HepG2 (cell line): Measurements from ENCODE around the gene PMM2. TPM values are rescaled to one million over a fixed set of nuclear protein-coding genes. Genes with fewer than 3 reads are reported as not detected.

Source experiments
- ATF1 ChIP-seq: IDR thresholded peaks from 2 replicates; pipeline ENCODE4 v1.6.1; 2016; ENCODE audit warnings: mild to moderate bottlenecking, control low read depth
- FOXO1 ChIP-seq: sonication (generic); formaldehyde crosslinking; IDR thresholded peaks from 2 replicates; pipeline ENCODE4 v1.4.0; 2020; ENCODE audit warnings: missing genetic modification reagents
- HCFC1 ChIP-seq: fragments of 150-350 bp; IDR thresholded peaks from 2 replicates; pipeline ENCODE4 v1.6.1; 2014; ENCODE audit warnings: low read depth, low read length
- NBN ChIP-seq: fragments of 450-650 bp; conservative IDR thresholded peaks from 2 replicates; pipeline ENCODE4 v1.6.1; 2017
- POLR2A ChIP-seq, 2 experiments: IDR thresholded peaks; 2 replicates each; pipeline ENCODE4 v1.6.1; 2011; ENCODE audit warnings: low read depth in 2 of 2, low read length in 2 of 2, mild to moderate bottlenecking in 1 of 2, moderate library complexity in 1 of 2; ENCODE audit not compliant: insufficient read depth in 1 of 2
- RFX3 ChIP-seq: IDR thresholded peaks from 2 replicates; pipeline ENCODE4 v1.6.1; 2016; ENCODE audit warnings: missing biosample characterization, missing genetic modification reagents
- SRSF1 ChIP-seq: fragments of 200-400 bp; formaldehyde crosslinking; optimal IDR thresholded peaks from 2 replicates; pipeline ENCODE3; 2017; ENCODE audit warnings: mild to moderate bottlenecking, low read depth, low read length, moderate library complexity
- ZMYM2 ChIP-seq: sonication (generic); formaldehyde crosslinking; IDR thresholded peaks from 2 replicates; pipeline ENCODE4 v1.8.0; 2022; ENCODE audit warnings: mild to moderate bottlenecking, missing genetic modification reagents
- ZNF264 ChIP-seq: sonication (generic); formaldehyde crosslinking; IDR thresholded peaks from 2 replicates; pipeline ENCODE4 v1.4.0; 2020; ENCODE audit warnings: missing genetic modification reagents
- ZNF296 ChIP-seq: sonication (generic); formaldehyde crosslinking; conservative IDR thresholded peaks from 2 replicates; pipeline ENCODE4 v1.5.0; 2020; ENCODE audit warnings: mild to moderate bottlenecking, missing genetic modification reagents
- ZNF317 ChIP-seq: sonication (generic); formaldehyde crosslinking; IDR thresholded peaks from 2 replicates; pipeline ENCODE4 v1.5.0; 2020; ENCODE audit warnings: mild to moderate bottlenecking, missing genetic modification reagents
- ZNF713 ChIP-seq: sonication (generic); formaldehyde crosslinking; IDR thresholded peaks from 2 replicates; pipeline ENCODE4 v1.4.0; 2020; ENCODE audit warnings: mild to moderate bottlenecking, missing genetic modification reagents
- polyA plus RNA-seq, 8 experiments: library from polyadenylated mRNA; depleted of rRNA in 3 of 8; stranded (reverse) in 7 of 8; unstranded in 1 of 8; fragments of >200 nt; fragmentation: Illumina TruSeq in 4 of 8; extraction: Trizol in 4 of 8; gene quantifications; 2 replicates each; pipeline versions ENCODE4 v1.2.1 to v1.2.3, GENCODE V29; 2011 to 2016; ENCODE audit warnings: low read depth in 4 of 8, missing spikeins in 1 of 8, mixed read lengths in 1 of 8; ENCODE audit not compliant: insufficient read depth in 1 of 8
- total RNA-seq, 5 experiments: library from RNA; depleted of rRNA; stranded (reverse); fragments of >200 nt; fragmentation: Illumina TruSeq; extraction: Trizol; gene quantifications; 2 replicates each; pipeline ENCODE4 v1.2.3, GENCODE V29; 2016; ENCODE audit warnings: low read depth in 1 of 5
- TF ChIP-seq, protein P1 (sequence below): sonication (generic); formaldehyde crosslinking; IDR thresholded peaks from 2 replicates; pipeline ENCODE4 v1.4.0; 2020; ENCODE audit warnings: mild to moderate bottlenecking, missing genetic modification reagents
- TF ChIP-seq, protein P2 (sequence below): sonication (generic); formaldehyde crosslinking; IDR thresholded peaks from 2 replicates; pipeline ENCODE4 v1.5.0; 2020; ENCODE audit warnings: mild to moderate bottlenecking, missing genetic modification reagents
- TF ChIP-seq, protein P3 (sequence below): sonication (generic); formaldehyde crosslinking; IDR thresholded peaks from 2 replicates; pipeline ENCODE4 v1.4.0; 2020; ENCODE audit warnings: low read depth, missing genetic modification reagents
- TF ChIP-seq, protein P4 (sequence below): sonication (generic); formaldehyde crosslinking; IDR thresholded peaks from 2 replicates; pipeline ENCODE4 v1.8.0; 2022; ENCODE audit warnings: missing genetic modification reagents, mild to moderate bottlenecking, borderline replicate concordance
- TF ChIP-seq, protein P5 (sequence below): sonication (generic); formaldehyde crosslinking; IDR thresholded peaks from 2 replicates; pipeline ENCODE4 v1.8.0; 2022; ENCODE audit warnings: missing genetic modification reagents, low read depth, mild to moderate bottlenecking, borderline replicate concordance

PMM2 gene
- total and polyA plus RNA-seq, 2 of the 13 experiments (the other 11 are each of a cell fraction or from before 2014, with no cell fraction given) = 52.2 to 93.7 TPM

DNA sequence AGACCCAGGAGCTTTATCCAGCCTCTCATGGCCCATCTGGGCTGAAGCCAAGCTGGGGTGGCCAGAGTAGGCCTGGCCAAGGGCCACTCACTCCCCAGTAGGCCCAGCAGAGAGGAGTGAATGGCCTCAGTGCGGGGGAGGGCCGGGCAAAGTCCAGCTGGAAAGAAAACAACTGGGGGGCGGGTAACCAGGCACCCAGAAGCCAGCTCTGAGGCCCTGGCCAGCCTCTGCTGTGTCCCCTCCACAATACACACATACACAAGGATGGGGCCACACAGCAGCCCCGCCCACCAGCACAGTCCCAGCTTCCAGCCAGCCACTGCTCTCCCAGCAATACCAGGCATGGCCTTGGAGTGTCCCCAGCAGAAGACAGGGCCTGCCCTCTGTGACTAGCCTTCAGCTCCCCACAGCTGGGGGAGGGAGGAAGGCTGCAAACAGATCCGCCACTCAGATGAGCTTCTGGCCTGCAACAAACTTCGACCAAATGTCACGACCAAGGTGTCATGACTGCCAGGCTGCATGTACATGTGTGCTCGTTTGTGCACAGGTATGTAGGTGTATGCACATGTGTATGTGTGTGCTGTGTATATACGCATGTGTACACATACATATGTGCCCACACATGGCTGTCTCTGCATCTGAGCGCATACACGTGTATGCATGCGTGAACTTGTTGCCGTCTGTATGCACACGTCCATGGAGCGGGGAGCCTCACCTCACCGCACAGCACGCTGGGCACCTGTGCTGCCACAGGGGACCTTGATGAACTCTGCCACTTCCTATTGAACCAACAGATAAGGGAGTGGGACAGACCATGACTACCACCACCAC, 66.2 kb downstream of the PMM2 start (continued):
- TF ChIP-seq, protein P1, sequence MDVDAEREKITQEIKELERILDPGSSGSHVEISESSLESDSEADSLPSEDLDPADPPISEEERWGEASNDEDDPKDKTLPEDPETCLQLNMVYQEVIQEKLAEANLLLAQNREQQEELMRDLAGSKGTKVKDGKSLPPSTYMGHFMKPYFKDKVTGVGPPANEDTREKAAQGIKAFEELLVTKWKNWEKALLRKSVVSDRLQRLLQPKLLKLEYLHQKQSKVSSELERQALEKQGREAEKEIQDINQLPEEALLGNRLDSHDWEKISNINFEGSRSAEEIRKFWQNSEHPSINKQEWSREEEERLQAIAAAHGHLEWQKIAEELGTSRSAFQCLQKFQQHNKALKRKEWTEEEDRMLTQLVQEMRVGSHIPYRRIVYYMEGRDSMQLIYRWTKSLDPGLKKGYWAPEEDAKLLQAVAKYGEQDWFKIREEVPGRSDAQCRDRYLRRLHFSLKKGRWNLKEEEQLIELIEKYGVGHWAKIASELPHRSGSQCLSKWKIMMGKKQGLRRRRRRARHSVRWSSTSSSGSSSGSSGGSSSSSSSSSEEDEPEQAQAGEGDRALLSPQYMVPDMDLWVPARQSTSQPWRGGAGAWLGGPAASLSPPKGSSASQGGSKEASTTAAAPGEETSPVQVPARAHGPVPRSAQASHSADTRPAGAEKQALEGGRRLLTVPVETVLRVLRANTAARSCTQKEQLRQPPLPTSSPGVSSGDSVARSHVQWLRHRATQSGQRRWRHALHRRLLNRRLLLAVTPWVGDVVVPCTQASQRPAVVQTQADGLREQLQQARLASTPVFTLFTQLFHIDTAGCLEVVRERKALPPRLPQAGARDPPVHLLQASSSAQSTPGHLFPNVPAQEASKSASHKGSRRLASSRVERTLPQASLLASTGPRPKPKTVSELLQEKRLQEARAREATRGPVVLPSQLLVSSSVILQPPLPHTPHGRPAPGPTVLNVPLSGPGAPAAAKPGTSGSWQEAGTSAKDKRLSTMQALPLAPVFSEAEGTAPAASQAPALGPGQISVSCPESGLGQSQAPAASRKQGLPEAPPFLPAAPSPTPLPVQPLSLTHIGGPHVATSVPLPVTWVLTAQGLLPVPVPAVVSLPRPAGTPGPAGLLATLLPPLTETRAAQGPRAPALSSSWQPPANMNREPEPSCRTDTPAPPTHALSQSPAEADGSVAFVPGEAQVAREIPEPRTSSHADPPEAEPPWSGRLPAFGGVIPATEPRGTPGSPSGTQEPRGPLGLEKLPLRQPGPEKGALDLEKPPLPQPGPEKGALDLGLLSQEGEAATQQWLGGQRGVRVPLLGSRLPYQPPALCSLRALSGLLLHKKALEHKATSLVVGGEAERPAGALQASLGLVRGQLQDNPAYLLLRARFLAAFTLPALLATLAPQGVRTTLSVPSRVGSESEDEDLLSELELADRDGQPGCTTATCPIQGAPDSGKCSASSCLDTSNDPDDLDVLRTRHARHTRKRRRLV (CRISPR knock-in tag) = peak; percentile 97
- TF ChIP-seq SRSF1 = peak; percentile 100
- TF ChIP-seq RFX3 (CRISPR knock-in tag) = no peak; the same call in 1 of the 2 replicates
- TF ChIP-seq ZNF713 (CRISPR knock-in tag) = peak; percentile 97
- TF ChIP-seq, protein P2, sequence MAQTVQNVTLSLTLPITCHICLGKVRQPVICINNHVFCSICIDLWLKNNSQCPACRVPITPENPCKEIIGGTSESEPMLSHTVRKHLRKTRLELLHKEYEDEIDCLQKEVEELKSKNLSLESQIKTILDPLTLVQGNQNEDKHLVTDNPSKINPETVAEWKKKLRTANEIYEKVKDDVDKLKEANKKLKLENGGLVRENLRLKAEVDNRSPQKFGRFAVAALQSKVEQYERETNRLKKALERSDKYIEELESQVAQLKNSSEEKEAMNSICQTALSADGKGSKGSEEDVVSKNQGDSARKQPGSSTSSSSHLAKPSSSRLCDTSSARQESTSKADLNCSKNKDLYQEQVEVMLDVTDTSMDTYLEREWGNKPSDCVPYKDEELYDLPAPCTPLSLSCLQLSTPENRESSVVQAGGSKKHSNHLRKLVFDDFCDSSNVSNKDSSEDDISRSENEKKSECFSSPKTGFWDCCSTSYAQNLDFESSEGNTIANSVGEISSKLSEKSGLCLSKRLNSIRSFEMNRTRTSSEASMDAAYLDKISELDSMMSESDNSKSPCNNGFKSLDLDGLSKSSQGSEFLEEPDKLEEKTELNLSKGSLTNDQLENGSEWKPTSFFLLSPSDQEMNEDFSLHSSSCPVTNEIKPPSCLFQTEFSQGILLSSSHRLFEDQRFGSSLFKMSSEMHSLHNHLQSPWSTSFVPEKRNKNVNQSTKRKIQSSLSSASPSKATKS (CRISPR knock-in tag) = 0 out of 2 replicates have a peak, but pooled peaks have one; percentile 38
- peak; percentile 99 for TF ChIP-seq FOXO1 (CRISPR knock-in tag)
- TF ChIP-seq ZNF317 (CRISPR knock-in tag) = peak; percentile 95
- no peak for TF ChIP-seq ATF1
- TF ChIP-seq, protein P3, sequence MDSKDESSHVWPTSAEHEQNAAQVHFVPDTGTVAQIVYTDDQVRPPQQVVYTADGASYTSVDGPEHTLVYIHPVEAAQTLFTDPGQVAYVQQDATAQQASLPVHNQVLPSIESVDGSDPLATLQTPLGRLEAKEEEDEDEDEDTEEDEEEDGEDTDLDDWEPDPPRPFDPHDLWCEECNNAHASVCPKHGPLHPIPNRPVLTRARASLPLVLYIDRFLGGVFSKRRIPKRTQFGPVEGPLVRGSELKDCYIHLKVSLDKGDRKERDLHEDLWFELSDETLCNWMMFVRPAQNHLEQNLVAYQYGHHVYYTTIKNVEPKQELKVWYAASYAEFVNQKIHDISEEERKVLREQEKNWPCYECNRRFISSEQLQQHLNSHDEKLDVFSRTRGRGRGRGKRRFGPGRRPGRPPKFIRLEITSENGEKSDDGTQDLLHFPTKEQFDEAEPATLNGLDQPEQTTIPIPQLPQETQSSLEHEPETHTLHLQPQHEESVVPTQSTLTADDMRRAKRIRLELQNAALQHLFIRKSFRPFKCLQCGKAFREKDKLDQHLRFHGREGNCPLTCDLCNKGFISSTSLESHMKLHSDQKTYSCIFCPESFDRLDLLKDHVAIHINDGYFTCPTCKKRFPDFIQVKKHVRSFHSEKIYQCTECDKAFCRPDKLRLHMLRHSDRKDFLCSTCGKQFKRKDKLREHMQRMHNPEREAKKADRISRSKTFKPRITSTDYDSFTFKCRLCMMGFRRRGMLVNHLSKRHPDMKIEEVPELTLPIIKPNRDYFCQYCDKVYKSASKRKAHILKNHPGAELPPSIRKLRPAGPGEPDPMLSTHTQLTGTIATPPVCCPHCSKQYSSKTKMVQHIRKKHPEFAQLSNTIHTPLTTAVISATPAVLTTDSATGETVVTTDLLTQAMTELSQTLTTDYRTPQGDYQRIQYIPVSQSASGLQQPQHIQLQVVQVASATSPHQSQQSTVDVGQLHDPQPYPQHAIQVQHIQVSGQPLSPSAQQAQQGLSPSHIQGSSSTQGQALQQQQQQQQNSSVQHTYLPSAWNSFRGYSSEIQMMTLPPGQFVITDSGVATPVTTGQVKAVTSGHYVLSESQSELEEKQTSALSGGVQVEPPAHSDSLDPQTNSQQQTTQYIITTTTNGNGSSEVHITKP (CRISPR knock-in tag) = peak; percentile 86
- no peak for TF ChIP-seq NBN
- peak; percentile 89; the same call in 1 of the 2 replicates for TF ChIP-seq ZNF296
- TF ChIP-seq HCFC1 = peak; percentile 4; the same call in 1 of the 2 replicates
- TF ChIP-seq POLR2A (IDR thresholded peaks at IDR 0.05; ENCODE audit: insufficient read depth in 1 of 2, low read depth in 2 of 2, low read length in 2 of 2) = peak in 1 of 2 experiments; percentile 71; a peak in 2 of 4 replicates
- TF ChIP-seq, protein P4, sequence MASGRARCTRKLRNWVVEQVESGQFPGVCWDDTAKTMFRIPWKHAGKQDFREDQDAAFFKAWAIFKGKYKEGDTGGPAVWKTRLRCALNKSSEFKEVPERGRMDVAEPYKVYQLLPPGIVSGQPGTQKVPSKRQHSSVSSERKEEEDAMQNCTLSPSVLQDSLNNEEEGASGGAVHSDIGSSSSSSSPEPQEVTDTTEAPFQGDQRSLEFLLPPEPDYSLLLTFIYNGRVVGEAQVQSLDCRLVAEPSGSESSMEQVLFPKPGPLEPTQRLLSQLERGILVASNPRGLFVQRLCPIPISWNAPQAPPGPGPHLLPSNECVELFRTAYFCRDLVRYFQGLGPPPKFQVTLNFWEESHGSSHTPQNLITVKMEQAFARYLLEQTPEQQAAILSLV = peak; percentile 93
- TF ChIP-seq ZNF264 (CRISPR knock-in tag) = peak; percentile 99
- TF ChIP-seq ZMYM2 (CRISPR knock-in tag) = peak; percentile 80
- TF ChIP-seq, protein P5, sequence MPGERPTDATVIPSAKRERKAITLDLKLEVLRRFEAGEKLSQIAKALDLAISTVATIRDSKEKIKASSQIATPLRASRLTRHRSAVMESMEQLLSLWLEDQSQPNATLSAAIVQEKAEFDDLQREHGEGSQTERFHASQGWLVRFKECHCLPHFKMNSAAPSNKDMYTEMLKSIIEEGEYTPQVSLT = no peak; the same call in 1 of the 2 replicates
